GM21367 (cell line): ENCODE measurements around the gene TOPAZ1.
A peak's percentile ranks its signal among the peaks of the same experiment; 100 is the strongest.
"Not testable (repeated sequence)": the region's sequence is repeated elsewhere in the genome, so short reads cannot be mapped to it uniquely, and the experiment has no call there.

Experiments
- ATAC-seq: cut with Tn5 transposase; IDR thresholded peaks from one replicate; pipeline ENCODE4 v1.9.1; 2021; ENCODE audit not compliant: unreplicated experiment

Gene TOPAZ1

DNA sequence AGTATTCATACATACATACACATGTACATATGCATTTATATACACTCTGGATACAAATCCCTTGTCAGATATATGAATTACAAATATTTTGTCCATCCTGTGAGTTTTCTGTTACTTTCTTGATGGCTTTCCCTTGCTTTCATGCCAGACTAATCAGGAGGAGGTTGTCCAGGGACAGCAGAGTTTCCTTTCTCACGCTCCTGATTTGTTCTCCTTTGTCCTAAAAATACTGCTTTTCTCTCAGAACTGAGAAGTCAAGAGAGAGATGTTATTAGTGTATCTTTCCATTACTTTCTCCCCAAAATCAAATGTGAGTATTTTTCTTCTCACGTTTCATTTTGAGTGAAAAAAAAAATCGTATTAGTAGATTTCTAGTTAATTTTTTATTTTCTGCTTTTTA is 84.8 kb downstream of the TOPAZ1 start:
- no peak for ATAC-seq

DNA sequence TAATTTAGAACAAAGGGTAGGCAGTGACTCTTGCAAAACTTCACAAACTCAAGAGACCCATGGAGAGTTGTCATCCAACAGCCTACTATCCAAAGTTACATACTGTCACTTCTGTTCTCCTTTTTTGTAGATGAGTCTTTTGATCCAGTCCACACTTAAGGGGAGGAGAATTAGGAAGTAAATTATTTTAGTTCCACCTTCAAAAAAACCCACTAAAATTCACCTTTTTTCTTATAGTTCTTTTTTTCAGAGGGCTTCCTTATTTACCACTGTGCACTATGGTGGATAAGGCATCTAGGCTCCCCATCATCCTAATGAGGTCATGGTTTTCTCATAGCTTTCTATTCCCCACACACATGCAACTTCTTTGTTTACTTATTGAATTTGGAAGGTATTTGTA is 88.3 kb downstream of the TOPAZ1 start:
- no peak for ATAC-seq

DNA sequence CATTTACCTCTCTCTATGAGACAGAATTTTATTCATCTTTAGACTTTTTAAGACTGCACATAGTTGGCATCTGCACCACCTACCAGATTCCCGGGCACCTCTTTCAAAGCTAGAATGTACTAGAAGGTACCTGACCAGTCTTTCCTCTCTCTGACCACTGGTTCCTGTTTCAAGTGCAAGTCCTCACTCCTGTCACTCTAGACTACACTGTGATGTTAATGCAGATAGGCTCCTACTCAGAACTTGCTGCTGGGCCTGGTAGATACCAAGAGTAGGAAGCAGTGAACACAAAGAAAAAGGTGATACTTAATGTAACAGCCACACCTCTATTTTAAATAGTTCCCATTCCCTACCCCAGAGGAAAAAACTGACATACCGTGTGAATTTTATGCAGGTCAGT is 88.8 kb downstream of the TOPAZ1 start:
- no peak for ATAC-seq

DNA sequence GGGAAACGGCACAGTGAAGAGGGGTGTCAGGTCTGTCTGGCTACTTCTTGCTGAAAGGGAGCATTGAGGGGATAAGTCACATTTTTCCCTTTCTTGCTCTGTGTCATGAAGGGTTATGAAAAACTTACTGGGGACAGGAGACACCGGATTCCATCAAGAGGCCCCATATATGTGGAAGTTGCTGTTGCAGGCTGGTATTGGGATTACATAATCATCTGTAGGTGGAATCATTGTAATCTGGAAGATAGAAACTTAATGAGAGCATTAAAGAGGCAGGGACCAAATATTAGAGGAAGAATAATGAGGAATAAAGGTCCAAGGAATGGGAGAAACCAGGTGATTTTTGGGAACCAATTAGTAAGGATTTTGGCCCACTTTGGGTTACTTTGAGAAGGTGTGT is 92.6 kb downstream of the TOPAZ1 start:
- ATAC-seq, result no peak

DNA sequence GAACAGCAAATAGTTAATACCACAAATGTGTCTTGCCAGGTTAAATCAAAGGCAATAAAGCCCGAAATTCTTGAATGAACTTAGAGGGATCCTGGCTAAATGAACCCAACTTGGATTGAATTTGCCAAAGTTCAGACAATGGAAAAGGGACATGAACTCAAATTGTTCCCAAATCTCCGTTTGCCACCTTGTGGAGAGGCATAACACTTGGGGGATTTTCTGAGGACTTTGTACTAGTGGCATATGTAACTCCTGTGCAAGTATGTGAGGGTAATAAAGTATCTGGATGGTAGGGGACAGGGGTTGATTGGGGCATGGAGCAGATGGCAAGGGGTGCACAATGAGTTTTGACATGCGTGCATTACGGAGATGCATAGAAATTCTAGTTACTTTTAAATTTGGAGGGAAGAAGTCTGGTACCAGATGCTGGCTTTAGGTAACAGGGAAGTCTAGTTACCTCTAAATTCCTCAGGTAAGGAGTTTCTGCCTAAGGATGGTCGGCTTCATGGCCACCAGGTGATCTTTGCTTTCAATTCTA is 95.6 kb downstream of the TOPAZ1 start:
- ATAC-seq, result no peak

DNA sequence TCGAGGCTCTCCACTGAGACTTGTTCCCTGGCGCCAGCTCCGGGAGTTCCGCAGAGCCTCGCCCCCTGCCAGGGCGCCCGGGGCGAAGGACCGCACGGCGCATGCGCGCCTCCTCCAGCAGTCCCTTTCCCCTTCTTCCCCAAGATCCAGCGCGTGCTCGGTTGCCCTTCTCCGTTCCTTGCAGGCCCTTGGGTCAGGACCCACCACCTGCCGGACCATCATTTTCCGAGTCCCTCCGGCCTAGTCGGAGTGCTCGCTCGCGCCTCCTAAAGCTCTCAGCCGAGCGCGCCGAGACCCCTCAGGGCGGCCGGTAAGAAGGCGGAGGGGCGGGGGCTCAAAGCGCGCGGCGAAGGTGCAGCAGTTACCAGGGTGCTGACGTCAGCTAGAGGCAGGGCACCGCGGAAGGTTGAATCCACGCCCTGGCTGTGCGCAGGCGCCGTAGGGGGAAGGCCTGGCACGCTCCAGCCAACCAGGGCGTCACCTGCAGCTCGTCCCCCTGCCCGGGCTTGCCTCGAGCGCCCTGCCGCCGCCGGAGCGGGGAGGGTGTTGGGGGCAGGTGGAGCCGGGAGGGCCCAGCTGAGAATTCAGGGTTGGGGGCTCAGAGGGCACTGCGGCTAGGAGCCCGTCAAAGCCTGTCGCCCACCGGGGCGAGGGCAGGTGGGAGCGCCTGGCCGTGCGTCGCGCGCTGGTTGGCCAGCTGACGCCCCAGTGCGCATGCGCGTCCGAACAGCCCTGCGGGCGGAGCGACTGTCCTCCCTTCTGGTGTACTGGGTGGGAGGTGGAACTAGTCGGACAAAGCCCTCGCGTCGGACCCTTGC is 96.5 kb downstream of the TOPAZ1 start, which contains the start of gene TCAIM:
TCAIM (plus strand) TSS at position 757 of the 818 bp plus-strand sequence. CDS start 16,017 bp downstream, outside the sequence.
- peak; percentile 84 for ATAC-seq

DNA sequence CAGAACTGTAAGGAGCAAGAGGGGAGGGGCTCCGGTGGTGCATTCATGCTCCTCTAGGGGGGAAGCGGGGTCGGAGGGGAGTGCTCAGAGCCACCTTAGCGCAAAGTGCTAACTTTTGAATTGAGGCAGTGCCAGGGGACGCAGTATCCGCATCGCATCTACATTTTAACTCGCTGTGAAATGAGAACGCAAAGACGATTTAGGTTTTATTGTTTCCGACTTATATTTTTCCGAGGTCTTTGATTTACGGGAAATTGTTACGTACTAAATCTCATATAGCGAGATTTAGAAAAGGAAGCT is 97.1 kb downstream of the TOPAZ1 start:
- ATAC-seq, result no peak

DNA sequence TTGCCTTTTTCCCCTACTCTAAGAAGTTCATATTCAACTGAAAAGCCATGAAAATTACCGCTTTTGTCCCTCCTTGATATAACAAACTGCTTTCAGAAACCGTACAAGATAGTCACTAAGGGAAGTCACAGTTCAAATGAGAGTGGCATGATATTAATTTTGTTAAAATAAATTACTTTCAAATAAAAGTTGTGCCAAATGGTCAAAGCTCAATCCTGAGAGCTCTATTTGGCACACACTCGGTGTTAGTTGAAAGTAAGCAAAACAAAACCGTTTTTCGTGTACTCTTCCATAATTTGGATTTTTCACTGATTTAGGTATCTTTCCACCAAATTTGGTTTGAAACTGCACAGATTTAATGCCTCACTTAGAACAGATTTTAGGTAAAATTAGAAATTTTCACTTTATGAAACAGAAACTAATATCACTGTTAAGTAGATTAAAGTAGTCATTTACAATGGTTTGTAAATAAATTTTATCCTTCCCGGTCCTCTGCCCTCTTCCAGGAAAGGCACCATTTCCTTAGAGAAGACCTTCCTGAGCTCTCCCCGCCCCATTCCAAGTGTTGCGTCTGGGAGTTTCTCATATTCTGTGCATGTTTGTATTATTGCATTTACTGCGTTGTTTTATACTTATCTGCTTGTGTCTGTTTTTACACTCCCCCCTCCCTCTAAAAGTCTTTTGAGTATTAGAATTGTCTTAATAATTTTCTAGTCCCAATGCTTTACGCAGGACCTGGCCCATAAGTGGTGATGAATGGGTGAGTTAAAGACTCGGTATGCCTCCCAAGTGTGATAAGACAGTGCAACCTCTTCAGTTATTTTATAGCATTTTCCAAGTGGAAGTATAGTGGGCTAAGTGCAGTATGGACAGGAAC is 97.7 kb downstream of the TOPAZ1 start:
- no peak for ATAC-seq

DNA sequence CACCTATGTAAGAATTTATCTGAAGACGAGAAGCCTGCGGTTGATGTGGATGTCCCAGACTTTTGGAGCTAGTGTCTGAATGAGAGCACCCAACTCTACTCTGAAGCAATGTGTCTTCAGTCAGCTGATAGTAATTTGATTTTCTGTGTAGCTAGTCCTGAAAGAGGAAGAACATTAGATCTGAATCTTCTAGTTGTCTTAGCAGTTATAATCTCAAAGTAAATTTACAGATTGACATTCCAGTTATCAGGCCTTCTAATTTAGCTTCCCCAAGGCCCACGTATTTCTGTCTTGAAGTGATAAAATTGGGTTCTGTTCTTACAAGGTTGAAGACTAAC is 98.3 kb downstream of the TOPAZ1 start:
- no peak for ATAC-seq

DNA sequence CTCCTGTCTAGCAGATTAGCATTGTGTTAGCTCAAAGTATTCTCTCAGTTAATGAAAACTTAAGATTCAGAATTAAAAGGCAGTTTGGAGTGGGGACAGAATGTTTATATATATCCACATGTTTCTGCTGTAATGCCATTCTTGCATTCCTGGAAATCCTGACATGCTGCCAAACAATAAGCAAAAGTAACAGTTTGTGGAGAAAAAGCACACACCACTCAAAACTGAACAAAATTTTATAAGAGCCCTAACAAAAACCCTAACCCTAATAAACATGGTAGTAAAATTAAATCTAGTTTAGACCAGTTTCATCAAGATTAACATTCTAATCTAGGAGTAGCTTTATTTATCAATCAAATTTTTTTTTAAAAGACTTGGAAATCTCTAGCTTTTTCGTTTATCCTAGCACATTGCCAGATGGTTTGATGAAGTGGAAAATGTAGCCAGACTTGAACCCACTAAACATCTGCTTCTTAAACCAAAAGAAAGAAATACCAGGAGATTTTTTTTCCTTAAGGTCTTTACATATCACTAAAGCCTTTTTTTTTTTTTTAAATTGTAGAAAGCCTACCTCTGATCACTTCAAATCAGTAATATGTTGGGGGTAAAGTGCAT is 100.6 kb downstream of the TOPAZ1 start:
- ATAC-seq, result no peak

DNA sequence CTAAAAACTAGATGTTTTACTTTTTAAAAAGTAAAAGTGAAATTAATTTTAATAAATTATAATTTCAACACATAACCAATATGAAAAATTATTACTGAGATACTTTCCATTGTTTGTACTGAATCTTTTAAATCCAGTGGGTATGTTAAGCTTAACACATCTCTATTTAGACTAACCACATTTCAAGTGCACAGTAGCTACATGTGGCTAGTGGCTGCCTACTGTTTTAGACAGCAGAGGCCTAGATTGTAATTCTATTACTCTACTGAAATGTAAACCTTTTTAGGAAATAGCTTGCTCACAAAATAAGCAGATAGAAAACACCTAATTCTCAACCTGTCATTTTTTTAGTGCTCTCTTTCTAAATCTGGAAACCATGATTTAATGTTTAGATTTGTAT is 101.7 kb downstream of the TOPAZ1 start:
- ATAC-seq, result no peak

DNA sequence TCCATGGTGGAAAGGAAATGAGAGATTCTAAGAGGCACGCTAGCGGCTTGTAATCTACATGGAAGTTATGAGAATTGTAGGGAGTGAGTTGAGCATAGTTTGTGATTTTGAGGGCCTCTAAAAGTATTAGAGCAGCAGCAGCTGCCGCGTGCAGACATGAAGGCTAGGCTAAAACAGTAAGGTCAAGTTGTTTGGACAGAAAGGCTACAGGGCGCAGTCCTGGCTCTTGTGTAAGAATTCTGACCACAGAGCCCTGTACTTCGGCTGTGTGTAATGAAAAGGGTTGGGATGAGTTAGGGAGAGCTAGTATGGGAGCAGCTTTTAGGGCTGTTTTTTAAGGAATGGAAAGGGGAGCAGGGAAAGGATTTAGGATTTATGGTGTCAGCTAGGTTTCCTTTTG is 104.9 kb downstream of the TOPAZ1 start:
- not testable (repeated sequence) for ATAC-seq

DNA sequence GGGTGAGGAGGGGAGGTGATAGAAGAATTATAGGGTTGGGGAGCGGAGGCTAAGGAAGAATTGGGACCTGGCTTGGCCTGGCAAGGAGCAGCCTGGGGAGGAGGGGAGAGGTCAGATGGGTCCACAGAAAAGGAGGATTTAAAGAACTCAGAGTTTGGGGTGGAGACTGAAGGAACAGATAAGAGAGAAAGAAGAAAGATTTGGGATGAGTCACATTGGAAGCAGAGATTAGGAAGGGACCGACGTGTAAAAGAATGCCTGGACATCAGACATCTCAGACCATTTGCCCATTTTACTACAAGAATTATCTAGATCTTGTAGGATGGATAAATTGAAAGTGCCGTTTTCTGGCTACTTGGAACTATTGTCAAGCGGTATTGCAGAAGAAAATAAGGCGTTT is 107.3 kb downstream of the TOPAZ1 start:
- ATAC-seq, result no peak

DNA sequence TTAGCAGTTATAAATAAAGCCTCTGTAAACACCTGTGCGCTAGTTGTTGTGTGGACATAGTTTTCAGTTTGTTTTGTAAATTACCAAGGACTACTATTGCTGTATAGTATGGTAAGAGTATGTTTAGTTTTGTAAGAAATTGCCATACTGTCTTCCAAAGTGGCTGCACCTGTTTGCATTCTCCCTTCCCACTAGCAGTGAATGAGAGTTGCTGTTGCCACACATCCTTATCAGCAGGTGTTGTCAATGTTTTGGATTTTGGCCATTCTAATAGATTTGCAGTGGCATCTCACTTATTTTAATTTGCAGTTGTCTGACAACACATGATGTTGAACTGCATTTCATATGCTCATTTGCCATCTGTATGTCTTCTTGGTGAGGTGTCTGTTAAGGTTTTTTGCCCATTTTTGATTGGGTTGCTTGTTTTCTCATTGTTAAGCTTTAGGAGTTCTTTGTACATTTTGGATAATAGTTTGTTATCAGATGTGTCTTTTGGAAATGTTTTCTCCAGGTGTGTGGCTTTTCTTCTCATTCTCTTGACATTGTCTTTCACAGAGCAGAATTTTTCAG is 111.8 kb downstream of the TOPAZ1 start:
- ATAC-seq, result no peak

DNA sequence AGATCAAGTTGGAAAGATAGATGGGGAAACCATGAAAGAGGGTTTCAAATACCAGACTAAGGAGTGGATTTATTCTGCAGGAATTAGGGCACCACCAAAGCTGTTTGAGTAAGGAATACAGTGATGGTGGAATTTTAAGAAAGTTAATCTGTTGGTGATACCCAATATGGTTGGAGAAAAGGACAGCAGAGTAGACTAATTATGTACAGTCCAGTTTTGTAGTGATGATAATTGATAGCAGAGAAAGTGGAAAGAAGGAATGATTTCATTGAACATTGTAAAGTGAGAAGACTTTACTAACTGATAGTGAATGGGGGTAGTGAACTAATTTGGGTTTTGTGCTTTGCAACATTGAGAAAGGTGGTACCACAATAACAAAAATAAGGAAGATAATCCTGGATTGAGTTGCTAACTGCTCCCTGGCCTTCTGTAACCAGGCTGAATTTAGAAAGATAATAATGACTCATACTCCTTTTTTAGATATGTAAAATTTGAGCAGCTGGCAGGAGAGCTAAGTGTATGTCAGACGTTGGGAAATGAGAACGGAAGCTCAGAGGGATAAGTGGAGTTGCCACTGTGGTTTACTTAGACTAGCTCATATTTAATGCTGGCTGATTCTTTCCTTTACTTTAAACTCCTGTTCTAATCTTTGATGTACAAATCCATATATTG is 113.8 kb downstream of the TOPAZ1 start:
- no peak for ATAC-seq

DNA sequence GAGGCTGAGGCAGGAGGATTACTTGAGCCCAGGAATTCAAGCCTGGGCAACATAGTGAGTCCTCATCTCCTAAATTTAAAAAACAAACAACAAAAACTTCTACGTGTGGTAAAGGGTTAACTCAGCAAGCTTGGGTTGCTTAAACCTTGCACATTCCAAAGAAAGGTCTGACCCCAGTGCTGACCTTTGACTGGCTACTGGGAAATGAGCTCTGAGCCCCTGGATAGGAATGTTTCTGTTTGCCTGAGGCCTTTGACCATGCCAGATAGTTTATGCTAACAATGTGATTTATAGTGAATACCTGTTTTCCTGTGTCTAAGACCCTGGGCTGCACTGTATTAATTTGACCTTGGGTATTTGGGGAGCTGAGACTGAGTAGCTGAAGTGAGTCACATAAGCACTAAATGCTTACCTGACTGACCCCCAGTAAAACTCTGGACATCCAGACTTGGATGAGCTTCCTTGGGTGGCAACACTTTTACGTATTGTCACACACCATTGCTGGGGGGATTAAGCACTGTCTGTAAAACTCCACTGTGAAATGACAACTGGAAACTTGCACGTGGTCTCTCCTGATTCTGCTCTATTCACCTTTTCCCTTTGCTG is 117.6 kb downstream of the TOPAZ1 start:
- no peak for ATAC-seq

DNA sequence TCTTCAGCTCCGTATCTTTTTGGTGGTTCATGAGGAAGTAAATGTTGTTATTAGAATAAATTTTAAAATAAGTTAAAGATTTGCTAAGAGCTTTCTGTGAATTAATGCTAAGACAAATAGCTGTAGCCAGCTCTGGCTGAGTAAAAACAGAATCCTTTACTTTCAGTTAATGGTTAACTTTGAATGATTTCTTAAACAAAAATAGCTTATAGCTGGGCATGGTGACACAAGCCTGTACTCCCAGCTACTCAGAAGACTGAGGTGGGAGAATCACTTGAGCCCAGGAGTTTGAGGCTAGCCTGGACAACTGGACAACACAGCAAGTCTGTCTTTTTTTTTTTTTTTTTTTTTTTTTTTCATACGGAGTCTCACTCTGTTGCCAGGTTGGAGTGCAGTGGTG is 121.9 kb downstream of the TOPAZ1 start:
- no peak for ATAC-seq

DNA sequence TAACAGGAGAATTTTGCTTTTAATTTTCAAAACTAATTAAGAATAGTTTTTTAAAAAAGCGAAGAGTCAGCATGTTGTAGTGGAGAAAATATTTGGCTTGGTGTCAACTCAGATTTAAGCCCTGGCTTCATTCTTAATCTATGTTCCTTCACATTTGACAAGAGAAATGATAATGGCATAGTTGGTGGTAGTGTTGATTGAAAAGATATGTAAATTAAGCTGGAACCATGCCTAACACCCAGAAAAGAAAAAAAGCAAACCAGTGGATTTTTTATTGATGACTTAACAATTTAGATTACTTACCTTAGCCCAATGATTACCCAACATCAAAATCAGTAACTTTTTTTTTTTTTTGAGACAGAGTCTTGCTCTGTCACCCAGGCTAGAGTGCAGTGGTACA is 124.3 kb downstream of the TOPAZ1 start:
- ATAC-seq, result no peak

DNA sequence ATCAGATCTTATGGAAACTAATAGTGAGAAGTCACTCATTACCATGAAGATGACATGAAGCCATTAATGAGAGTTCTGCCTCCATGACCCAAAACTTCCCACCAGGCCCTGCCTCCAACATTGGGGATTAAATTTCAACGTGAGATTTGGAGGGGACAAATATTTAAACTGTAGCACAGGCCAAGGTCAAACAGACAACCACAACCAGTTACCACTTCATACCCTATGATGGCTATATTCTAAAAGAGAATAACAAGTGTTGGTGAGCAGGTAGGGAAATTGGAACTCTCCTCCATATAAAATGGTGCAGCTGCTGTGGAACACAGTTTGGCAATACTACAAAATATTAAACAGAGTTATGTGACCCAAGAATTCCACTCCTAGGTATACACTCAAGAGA is 133.8 kb downstream of the TOPAZ1 start:
- ATAC-seq, result no peak
